HepG2 (cell line): ENCODE data around the gene MAML1. TPM values are rescaled to one million over a fixed set of nuclear protein-coding genes. Genes with fewer than 3 reads are reported as not detected.

ENCODE experiments used
- FOXC1 ChIP-seq: sonication (generic); formaldehyde crosslinking; IDR thresholded peaks from 2 replicates; pipeline ENCODE4 v1.8.0; 2022; ENCODE audit warnings: mild to moderate bottlenecking, missing genetic modification reagents, borderline replicate concordance
- HDAC1 ChIP-seq: sonication (generic); formaldehyde crosslinking; IDR thresholded peaks from 2 replicates; pipeline ENCODE4 v1.5.1; 2020; ENCODE audit warnings: mild to moderate bottlenecking, missing genetic modification reagents
- JARID2 ChIP-seq: sonication (generic); formaldehyde crosslinking; IDR thresholded peaks from 2 replicates; pipeline ENCODE4 v1.8.1; 2023; ENCODE audit warnings: missing genetic modification reagents, inconsistent platforms; ENCODE audit not compliant: insufficient replicate concordance
- MYNN ChIP-seq: sonication (generic); formaldehyde crosslinking; IDR thresholded peaks from 2 replicates; pipeline ENCODE4 v1.4.0; 2020; ENCODE audit warnings: mild to moderate bottlenecking, low read depth, missing genetic modification reagents
- MZF1 ChIP-seq: sonication (generic); formaldehyde crosslinking; IDR thresholded peaks from 2 replicates; pipeline ENCODE4 v1.8.1; 2023; ENCODE audit warnings: mild to moderate bottlenecking, missing genetic modification reagents, borderline replicate concordance
- PRPF4 ChIP-seq: fragments of 200-400 bp; formaldehyde crosslinking; IDR thresholded peaks from 2 replicates; pipeline ENCODE4 v1.6.1; 2016; ENCODE audit warnings: low read length, low read depth; ENCODE audit not compliant: poor library complexity, severe bottlenecking
- STAG1 ChIP-seq: sonication (generic); formaldehyde crosslinking; IDR thresholded peaks from 2 replicates; pipeline ENCODE4 v1.4.0; 2020; ENCODE audit warnings: missing genetic modification reagents
- TCF7L2 ChIP-seq: IDR thresholded peaks from 2 replicates; pipeline ENCODE4 v1.6.1; 2011; ENCODE audit warnings: mild to moderate bottlenecking, low read depth, low read length, moderate library complexity
- ZC3H4 ChIP-seq: sonication (generic); formaldehyde crosslinking; IDR thresholded peaks from 2 replicates; pipeline ENCODE4 v1.4.0; 2020; ENCODE audit warnings: missing genetic modification reagents, borderline replicate concordance
- ZNF205 ChIP-seq: IDR thresholded peaks from 2 replicates; pipeline ENCODE4 v1.6.1; 2018; ENCODE audit warnings: missing biosample characterization, missing genetic modification reagents
- ZNF543 ChIP-seq: sonication (generic); formaldehyde crosslinking; IDR thresholded peaks from 2 replicates; pipeline ENCODE4 v1.4.0; 2020; ENCODE audit warnings: mild to moderate bottlenecking, missing genetic modification reagents
- ZNF780A ChIP-seq: sonication (generic); formaldehyde crosslinking; IDR thresholded peaks from 2 replicates; pipeline ENCODE4 v1.8.0; 2022; ENCODE audit warnings: mild to moderate bottlenecking, missing genetic modification reagents, moderate library complexity
- polyA plus RNA-seq, 8 experiments: library from polyadenylated mRNA; depleted of rRNA in 3 of 8; stranded (reverse) in 7 of 8; unstranded in 1 of 8; fragments of >200 nt; fragmentation: Illumina TruSeq in 4 of 8; extraction: Trizol in 4 of 8; gene quantifications; 2 replicates each; pipeline versions ENCODE4 v1.2.1 to v1.2.3, GENCODE V29; 2011 to 2016; ENCODE audit warnings: low read depth in 4 of 8, missing spikeins in 1 of 8, mixed read lengths in 1 of 8; ENCODE audit not compliant: insufficient read depth in 1 of 8
- total RNA-seq, 5 experiments: library from RNA; depleted of rRNA; stranded (reverse); fragments of >200 nt; fragmentation: Illumina TruSeq; extraction: Trizol; gene quantifications; 2 replicates each; pipeline ENCODE4 v1.2.3, GENCODE V29; 2016; ENCODE audit warnings: low read depth in 1 of 5
- TF ChIP-seq, protein P1 (sequence below): sonication (generic); formaldehyde crosslinking; IDR thresholded peaks from 2 replicates; pipeline ENCODE4 v1.4.0; 2020; ENCODE audit warnings: missing genetic modification reagents
- TF ChIP-seq, protein P2 (sequence below): sonication (generic); formaldehyde crosslinking; IDR thresholded peaks from 2 replicates; pipeline ENCODE4 v1.9.0; 2022; ENCODE audit warnings: missing genetic modification reagents, mild to moderate bottlenecking, borderline replicate concordance
- TF ChIP-seq, protein P3 (sequence below): sonication (generic); formaldehyde crosslinking; IDR thresholded peaks from 2 replicates; pipeline ENCODE4 v1.5.1; 2020; ENCODE audit warnings: missing genetic modification reagents, mild to moderate bottlenecking, borderline replicate concordance
- TF ChIP-seq, protein P4 (sequence below): sonication (generic); formaldehyde crosslinking; IDR thresholded peaks from 2 replicates; pipeline ENCODE4 v1.4.0; 2020; ENCODE audit warnings: missing genetic modification reagents

MAML1 gene
- total and polyA plus RNA-seq, 2 of the 13 experiments (the other 11 are each of a cell fraction or from before 2014, with no cell fraction given) = 10.0 to 10.8 TPM

- TF ChIP-seq, protein P1, sequence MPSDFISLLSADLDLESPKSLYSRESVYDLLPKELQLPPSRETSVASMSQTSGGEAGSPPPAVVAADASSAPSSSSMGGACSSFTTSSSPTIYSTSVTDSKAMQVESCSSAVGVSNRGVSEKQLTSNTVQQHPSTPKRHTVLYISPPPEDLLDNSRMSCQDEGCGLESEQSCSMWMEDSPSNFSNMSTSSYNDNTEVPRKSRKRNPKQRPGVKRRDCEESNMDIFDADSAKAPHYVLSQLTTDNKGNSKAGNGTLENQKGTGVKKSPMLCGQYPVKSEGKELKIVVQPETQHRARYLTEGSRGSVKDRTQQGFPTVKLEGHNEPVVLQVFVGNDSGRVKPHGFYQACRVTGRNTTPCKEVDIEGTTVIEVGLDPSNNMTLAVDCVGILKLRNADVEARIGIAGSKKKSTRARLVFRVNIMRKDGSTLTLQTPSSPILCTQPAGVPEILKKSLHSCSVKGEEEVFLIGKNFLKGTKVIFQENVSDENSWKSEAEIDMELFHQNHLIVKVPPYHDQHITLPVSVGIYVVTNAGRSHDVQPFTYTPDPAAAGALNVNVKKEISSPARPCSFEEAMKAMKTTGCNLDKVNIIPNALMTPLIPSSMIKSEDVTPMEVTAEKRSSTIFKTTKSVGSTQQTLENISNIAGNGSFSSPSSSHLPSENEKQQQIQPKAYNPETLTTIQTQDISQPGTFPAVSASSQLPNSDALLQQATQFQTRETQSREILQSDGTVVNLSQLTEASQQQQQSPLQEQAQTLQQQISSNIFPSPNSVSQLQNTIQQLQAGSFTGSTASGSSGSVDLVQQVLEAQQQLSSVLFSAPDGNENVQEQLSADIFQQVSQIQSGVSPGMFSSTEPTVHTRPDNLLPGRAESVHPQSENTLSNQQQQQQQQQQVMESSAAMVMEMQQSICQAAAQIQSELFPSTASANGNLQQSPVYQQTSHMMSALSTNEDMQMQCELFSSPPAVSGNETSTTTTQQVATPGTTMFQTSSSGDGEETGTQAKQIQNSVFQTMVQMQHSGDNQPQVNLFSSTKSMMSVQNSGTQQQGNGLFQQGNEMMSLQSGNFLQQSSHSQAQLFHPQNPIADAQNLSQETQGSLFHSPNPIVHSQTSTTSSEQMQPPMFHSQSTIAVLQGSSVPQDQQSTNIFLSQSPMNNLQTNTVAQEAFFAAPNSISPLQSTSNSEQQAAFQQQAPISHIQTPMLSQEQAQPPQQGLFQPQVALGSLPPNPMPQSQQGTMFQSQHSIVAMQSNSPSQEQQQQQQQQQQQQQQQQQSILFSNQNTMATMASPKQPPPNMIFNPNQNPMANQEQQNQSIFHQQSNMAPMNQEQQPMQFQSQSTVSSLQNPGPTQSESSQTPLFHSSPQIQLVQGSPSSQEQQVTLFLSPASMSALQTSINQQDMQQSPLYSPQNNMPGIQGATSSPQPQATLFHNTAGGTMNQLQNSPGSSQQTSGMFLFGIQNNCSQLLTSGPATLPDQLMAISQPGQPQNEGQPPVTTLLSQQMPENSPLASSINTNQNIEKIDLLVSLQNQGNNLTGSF (CRISPR knock-in tag) = peak; percentile 76; the same call in 1 of the 2 replicates
- TF ChIP-seq ZNF205 (CRISPR knock-in tag) (peak; percentile 53; the same call in 1 of the 2 replicates), JARID2 (peak; percentile 79), ZNF543 (CRISPR knock-in tag) (peak; percentile 36; the same call in 1 of the 2 replicates), TCF7L2 (no peak), MYNN (CRISPR knock-in tag) (no peak), HDAC1 (CRISPR knock-in tag) (peak; percentile 90), MZF1 (CRISPR knock-in tag) (no peak), FOXC1 (CRISPR knock-in tag) (no peak; the same call in none of the 2 replicates), STAG1 (peak; percentile 33; the same call in 1 of the 2 replicates), PRPF4 (no peak), ZNF780A (CRISPR knock-in tag) (0 out of 2 replicates have a peak, but pooled peaks have one; percentile 73), ZC3H4 (no peak)
- TF ChIP-seq, protein P2, sequence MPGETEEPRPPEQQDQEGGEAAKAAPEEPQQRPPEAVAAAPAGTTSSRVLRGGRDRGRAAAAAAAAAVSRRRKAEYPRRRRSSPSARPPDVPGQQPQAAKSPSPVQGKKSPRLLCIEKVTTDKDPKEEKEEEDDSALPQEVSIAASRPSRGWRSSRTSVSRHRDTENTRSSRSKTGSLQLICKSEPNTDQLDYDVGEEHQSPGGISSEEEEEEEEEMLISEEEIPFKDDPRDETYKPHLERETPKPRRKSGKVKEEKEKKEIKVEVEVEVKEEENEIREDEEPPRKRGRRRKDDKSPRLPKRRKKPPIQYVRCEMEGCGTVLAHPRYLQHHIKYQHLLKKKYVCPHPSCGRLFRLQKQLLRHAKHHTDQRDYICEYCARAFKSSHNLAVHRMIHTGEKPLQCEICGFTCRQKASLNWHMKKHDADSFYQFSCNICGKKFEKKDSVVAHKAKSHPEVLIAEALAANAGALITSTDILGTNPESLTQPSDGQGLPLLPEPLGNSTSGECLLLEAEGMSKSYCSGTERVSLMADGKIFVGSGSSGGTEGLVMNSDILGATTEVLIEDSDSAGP (CRISPR knock-in tag) = peak; percentile 90; the same call in 1 of the 2 replicates
- TF ChIP-seq, protein P3, sequence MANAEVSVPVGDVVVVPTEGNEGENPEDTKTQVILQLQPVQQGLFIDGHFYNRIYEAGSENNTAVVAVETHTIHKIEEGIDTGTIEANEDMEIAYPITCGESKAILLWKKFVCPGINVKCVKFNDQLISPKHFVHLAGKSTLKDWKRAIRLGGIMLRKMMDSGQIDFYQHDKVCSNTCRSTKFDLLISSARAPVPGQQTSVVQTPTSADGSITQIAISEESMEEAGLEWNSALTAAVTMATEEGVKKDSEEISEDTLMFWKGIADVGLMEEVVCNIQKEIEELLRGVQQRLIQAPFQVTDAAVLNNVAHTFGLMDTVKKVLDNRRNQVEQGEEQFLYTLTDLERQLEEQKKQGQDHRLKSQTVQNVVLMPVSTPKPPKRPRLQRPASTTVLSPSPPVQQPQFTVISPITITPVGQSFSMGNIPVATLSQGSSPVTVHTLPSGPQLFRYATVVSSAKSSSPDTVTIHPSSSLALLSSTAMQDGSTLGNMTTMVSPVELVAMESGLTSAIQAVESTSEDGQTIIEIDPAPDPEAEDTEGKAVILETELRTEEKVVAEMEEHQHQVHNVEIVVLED (CRISPR knock-in tag) = peak; percentile 95
- TF ChIP-seq, protein P4, sequence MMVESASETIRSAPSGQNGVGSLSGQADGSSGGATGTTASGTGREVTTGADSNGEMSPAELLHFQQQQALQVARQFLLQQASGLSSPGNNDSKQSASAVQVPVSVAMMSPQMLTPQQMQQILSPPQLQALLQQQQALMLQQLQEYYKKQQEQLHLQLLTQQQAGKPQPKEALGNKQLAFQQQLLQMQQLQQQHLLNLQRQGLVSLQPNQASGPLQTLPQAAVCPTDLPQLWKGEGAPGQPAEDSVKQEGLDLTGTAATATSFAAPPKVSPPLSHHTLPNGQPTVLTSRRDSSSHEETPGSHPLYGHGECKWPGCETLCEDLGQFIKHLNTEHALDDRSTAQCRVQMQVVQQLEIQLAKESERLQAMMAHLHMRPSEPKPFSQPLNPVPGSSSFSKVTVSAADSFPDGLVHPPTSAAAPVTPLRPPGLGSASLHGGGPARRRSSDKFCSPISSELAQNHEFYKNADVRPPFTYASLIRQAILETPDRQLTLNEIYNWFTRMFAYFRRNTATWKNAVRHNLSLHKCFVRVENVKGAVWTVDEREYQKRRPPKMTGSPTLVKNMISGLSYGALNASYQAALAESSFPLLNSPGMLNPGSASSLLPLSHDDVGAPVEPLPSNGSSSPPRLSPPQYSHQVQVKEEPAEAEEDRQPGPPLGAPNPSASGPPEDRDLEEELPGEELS (CRISPR knock-in tag) = no peak
Measured at GRCh38 chr5:179697993-179698934, 34.4 kb upstream of the MAML1 start (continued).
